NT2/D1 (cell line): Measurements from ENCODE around the gene SYT2.

Source experiments
- SUZ12 ChIP-seq: IDR thresholded peaks from 2 replicates; pipeline ENCODE4 v1.6.1; 2011; ENCODE audit not compliant: insufficient read length, insufficient read depth; ENCODE audit errors: extremely low read depth
- YY1 ChIP-seq: IDR thresholded peaks from 2 replicates; pipeline ENCODE4 v1.6.1; 2011; ENCODE audit not compliant: insufficient read length, insufficient read depth
- ZNF274 ChIP-seq: IDR thresholded peaks from 2 replicates; pipeline ENCODE4 v1.6.1; 2011; ENCODE audit warnings: mild to moderate bottlenecking, low read depth, low read length

GRCh38 chr1:202663131-202663530, 47.1 kb downstream of the SYT2 start:
- no peak for TF ChIP-seq ZNF274
- TF ChIP-seq YY1, result no peak
- no peak for TF ChIP-seq SUZ12
